ENCODE measurements around the gene L1TD1. TPM values are rescaled to one million over a fixed set of nuclear protein-coding genes. Genes with fewer than 3 reads are reported as not detected.
A peak's percentile ranks its signal among the peaks of the same experiment; 100 is the strongest.

The L1TD1 gene
- total and polyA plus RNA-seq, 2 of the 13 experiments (the other 11 are each of a cell fraction or from before 2014, with no cell fraction given): not detected

DNA sequence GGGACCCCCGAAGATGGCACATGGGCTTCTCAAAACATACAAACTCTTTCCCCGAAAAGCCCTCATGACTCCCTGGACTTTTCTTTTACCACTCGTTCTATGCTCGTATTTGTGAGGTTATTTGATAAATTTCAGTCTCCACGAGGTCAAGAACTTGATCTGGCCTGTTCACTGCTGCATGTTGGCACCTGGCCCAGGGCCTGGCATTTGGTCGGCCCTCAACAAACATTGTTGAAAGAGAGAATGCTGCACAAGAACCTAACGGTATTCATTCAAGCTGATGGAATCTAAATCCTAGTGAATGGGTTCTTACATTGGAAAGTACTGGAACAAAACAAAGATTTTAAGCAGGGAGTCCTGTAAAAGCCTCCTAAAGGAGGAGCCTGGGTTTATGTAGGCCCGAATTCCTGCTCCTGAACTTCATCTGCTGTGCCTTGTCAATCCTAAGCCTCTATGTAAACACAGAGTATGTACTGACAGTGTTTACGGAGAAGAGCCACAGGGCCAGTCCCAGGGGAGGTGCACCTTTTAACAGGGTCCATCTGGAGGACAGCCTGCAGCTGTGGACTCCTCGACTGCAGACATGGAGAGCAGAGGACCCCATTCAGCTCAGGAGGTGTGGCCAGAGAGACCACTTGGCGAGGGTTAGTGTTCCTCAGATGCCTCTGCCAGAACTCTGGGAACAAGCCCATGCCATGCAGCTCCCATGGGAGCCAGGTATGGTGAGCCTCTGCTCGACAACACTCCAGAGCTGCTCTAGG is 46.9 kb downstream of the L1TD1 start (continued):
- TF ChIP-seq, protein P1, sequence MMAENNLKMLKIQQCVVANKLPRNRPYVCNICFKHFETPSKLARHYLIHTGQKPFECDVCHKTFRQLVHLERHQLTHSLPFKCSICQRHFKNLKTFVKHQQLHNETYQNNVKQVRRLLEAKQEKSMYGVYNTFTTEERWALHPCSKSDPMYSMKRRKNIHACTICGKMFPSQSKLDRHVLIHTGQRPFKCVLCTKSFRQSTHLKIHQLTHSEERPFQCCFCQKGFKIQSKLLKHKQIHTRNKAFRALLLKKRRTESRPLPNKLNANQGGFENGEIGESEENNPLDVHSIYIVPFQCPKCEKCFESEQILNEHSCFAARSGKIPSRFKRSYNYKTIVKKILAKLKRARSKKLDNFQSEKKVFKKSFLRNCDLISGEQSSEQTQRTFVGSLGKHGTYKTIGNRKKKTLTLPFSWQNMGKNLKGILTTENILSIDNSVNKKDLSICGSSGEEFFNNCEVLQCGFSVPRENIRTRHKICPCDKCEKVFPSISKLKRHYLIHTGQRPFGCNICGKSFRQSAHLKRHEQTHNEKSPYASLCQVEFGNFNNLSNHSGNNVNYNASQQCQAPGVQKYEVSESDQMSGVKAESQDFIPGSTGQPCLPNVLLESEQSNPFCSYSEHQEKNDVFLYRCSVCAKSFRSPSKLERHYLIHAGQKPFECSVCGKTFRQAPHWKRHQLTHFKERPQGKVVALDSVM (CRISPR knock-in tag; IDR thresholded peaks at IDR 0.05): no peak; the same call in 1 of the 2 replicates
- TF ChIP-seq, protein P2, sequence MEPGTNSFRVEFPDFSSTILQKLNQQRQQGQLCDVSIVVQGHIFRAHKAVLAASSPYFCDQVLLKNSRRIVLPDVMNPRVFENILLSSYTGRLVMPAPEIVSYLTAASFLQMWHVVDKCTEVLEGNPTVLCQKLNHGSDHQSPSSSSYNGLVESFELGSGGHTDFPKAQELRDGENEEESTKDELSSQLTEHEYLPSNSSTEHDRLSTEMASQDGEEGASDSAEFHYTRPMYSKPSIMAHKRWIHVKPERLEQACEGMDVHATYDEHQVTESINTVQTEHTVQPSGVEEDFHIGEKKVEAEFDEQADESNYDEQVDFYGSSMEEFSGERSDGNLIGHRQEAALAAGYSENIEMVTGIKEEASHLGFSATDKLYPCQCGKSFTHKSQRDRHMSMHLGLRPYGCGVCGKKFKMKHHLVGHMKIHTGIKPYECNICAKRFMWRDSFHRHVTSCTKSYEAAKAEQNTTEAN (CRISPR knock-in tag; conservative IDR thresholded peaks at IDR 0.05): no peak
- TF ChIP-seq PITX1 (CRISPR knock-in tag; IDR thresholded peaks at IDR 0.05) (peak; percentile 94), JUND (CRISPR knock-in tag; IDR thresholded peaks at IDR 0.05) (peak; percentile 41), MED1 (CRISPR knock-in tag; IDR thresholded peaks at IDR 0.05) (peak; percentile 64; the same call in 1 of the 2 replicates), MIXL1 (CRISPR knock-in tag; IDR thresholded peaks at IDR 0.05) (peak; percentile 55; the same call in 1 of the 2 replicates), CBFB (CRISPR knock-in tag; IDR thresholded peaks at IDR 0.05) (0 out of 2 replicates have a peak, but pooled peaks have one; percentile 41), SOX6 (IDR thresholded peaks at IDR 0.05) (no peak), SOX6 (CRISPR knock-in tag; IDR thresholded peaks at IDR 0.05) (peak; percentile 82), NFE2L2 (IDR thresholded peaks at IDR 0.05; ENCODE audit: low read length) (no peak), TBP (CRISPR knock-in tag; IDR thresholded peaks at IDR 0.05) (no peak), RXRB (CRISPR knock-in tag; IDR thresholded peaks at IDR 0.05; ENCODE audit: borderline replicate concordance) (peak; percentile 66), YEATS4 (CRISPR knock-in tag; IDR thresholded peaks at IDR 0.05; ENCODE audit: borderline replicate concordance) (0 out of 2 replicates have a peak, but pooled peaks have one; percentile 30), SAFB2 (CRISPR knock-in tag; IDR thresholded peaks at IDR 0.05; ENCODE audit: borderline replicate concordance, low read depth) (peak; percentile 27; the same call in 1 of the 2 replicates), ATF7 (IDR thresholded peaks at IDR 0.05) (no peak), ATF7 (CRISPR knock-in tag; IDR thresholded peaks at IDR 0.05) (no peak), JDP2 (CRISPR knock-in tag; IDR thresholded peaks at IDR 0.05; ENCODE audit: borderline replicate concordance) (no peak), WIZ (CRISPR knock-in tag; IDR thresholded peaks at IDR 0.05) (no peak)
- TF ChIP-seq, protein P3, sequence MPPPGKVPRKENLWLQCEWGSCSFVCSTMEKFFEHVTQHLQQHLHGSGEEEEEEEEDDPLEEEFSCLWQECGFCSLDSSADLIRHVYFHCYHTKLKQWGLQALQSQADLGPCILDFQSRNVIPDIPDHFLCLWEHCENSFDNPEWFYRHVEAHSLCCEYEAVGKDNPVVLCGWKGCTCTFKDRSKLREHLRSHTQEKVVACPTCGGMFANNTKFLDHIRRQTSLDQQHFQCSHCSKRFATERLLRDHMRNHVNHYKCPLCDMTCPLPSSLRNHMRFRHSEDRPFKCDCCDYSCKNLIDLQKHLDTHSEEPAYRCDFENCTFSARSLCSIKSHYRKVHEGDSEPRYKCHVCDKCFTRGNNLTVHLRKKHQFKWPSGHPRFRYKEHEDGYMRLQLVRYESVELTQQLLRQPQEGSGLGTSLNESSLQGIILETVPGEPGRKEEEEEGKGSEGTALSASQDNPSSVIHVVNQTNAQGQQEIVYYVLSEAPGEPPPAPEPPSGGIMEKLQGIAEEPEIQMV (CRISPR knock-in tag; IDR thresholded peaks at IDR 0.05; ENCODE audit: low read depth): 0 out of 2 replicates have a peak, but pooled peaks have one; percentile 43
- TF ChIP-seq, protein P4, sequence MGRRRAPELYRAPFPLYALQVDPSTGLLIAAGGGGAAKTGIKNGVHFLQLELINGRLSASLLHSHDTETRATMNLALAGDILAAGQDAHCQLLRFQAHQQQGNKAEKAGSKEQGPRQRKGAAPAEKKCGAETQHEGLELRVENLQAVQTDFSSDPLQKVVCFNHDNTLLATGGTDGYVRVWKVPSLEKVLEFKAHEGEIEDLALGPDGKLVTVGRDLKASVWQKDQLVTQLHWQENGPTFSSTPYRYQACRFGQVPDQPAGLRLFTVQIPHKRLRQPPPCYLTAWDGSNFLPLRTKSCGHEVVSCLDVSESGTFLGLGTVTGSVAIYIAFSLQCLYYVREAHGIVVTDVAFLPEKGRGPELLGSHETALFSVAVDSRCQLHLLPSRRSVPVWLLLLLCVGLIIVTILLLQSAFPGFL (CRISPR knock-in tag; IDR thresholded peaks at IDR 0.05): no peak
- TF ChIP-seq, protein P5, sequence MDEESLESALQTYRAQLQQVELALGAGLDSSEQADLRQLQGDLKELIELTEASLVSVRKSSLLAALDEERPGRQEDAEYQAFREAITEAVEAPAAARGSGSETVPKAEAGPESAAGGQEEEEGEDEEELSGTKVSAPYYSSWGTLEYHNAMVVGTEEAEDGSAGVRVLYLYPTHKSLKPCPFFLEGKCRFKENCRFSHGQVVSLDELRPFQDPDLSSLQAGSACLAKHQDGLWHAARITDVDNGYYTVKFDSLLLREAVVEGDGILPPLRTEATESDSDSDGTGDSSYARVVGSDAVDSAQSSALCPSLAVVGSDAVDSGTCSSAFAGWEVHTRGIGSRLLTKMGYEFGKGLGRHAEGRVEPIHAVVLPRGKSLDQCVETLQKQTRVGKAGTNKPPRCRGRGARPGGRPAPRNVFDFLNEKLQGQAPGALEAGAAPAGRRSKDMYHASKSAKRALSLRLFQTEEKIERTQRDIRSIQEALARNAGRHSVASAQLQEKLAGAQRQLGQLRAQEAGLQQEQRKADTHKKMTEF (CRISPR knock-in tag; IDR thresholded peaks at IDR 0.05): peak; percentile 62
- TF ChIP-seq, protein P6, sequence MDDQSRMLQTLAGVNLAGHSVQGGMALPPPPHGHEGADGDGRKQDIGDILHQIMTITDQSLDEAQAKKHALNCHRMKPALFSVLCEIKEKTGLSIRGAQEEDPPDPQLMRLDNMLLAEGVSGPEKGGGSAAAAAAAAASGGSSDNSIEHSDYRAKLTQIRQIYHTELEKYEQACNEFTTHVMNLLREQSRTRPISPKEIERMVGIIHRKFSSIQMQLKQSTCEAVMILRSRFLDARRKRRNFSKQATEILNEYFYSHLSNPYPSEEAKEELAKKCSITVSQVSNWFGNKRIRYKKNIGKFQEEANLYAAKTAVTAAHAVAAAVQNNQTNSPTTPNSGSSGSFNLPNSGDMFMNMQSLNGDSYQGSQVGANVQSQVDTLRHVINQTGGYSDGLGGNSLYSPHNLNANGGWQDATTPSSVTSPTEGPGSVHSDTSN (CRISPR knock-in tag; IDR thresholded peaks at IDR 0.05; ENCODE audit: borderline replicate concordance): no peak
